H7 (cell line): ENCODE data around the gene S100Z. TPM values are rescaled to one million over a fixed set of nuclear protein-coding genes. Genes with fewer than 3 reads are reported as not detected.

Source experiments
- total RNA-seq: library from RNA; depleted of rRNA; stranded (reverse); fragments of >200 nt; shearing (Covaris generic); gene quantifications from 2 replicates; pipeline ENCODE4 v1.2.3, GENCODE V29; 2014; rRNA removed

S100Z gene
- total RNA-seq, 1 experiment from 2014 or later, result 1.6 TPM

Other genes with a start within 250 kb of the S100Z start
- 0.69 TPM in 1 of 2 replicates, not detected in the other for gene F2RL2, start 226.6 kb upstream of the S100Z start, total RNA-seq
- 17.1 and 23.3 TPM in 2 replicates for gene F2R, start 133.9 kb upstream of the S100Z start, total RNA-seq
- 40.7 and 56.0 TPM in 2 replicates for gene F2RL1, start 31.0 kb upstream of the S100Z start, total RNA-seq
- gene CRHBP, start 103.0 kb downstream of the S100Z start, total RNA-seq, result 1.00 and 2.3 TPM in 2 replicates
- 17.8 and 24.5 TPM in 2 replicates for gene AGGF1, start 180.4 kb downstream of the S100Z start, total RNA-seq
- 1.6 and 1.9 TPM in 2 replicates for gene ZBED3, start 237.3 kb downstream of the S100Z start, total RNA-seq